H1 (cell line): Measurements from ENCODE around the gene COL5A1. TPM values are rescaled to one million over a fixed set of nuclear protein-coding genes. Genes with fewer than 3 reads are reported as not detected.

Experiments used
- CTCF ChIA-PET: fragments of 300-600 bp; sonication (Branson Sonifier 250); formaldehyde crosslinking; loops from one replicate; lab custom pipeline; 2021; ENCODE audit not compliant: partially characterized antibody; lab: Charles Lee
- POLR2A ChIA-PET: fragments of 300-600 bp; sonication (Branson Sonifier 250); formaldehyde crosslinking; loops from one replicate; lab custom pipeline; 2021; ENCODE audit warnings: inconsistent platforms; ENCODE audit not compliant: partially characterized antibody; lab: Charles Lee
- DNase-seq, 2 experiments: peaks; one replicate each; pipeline versions ENCODE4 v3.0.0 to v3.0.0-alpha.2; 2010 to 2022; ENCODE audit warnings: low spot score in 2 of 2, low read depth in 1 of 2, mixed read lengths in 1 of 2
- FAIRE-seq: peaks from 2 replicates; lab custom pipeline; 2011; peaks lifted over from hg19 to GRCh38; lab: Jason Lieb, UNC
- H2AFZ ChIP-seq: 2 replicates; pipeline ENCODE4 v1.8.1; 2012; ENCODE audit warnings: low read length, inconsistent platforms
- H2AK5ac ChIP-seq: 2 replicates; pipeline ENCODE4 v1.6.1; 2013; ENCODE audit warnings: low read depth, low read length
- H2BK120ac ChIP-seq: replicated peaks from 2 replicates; pipeline ENCODE3; 2013; ENCODE audit warnings: low read depth, low read length, inconsistent platforms
- H2BK12ac ChIP-seq: 2 replicates; pipeline ENCODE4 v1.6.1; 2013; ENCODE audit warnings: low read depth, low read length
- H2BK15ac ChIP-seq: 2 replicates; pipeline ENCODE4 v1.6.1; 2013; ENCODE audit warnings: low read length
- H2BK20ac ChIP-seq: 2 replicates; pipeline ENCODE4 v1.6.1; 2013; ENCODE audit warnings: low read length
- H2BK5ac ChIP-seq: 2 replicates; pipeline ENCODE4 v1.6.1; 2013; ENCODE audit warnings: low read depth, low read length
- H3K14ac ChIP-seq: 2 replicates; pipeline ENCODE4 v1.6.1; 2013; ENCODE audit warnings: inconsistent platforms; ENCODE audit not compliant: insufficient read length
- H3K18ac ChIP-seq: 2 replicates; pipeline ENCODE4 v1.6.1; 2013; ENCODE audit warnings: low read length; ENCODE audit errors: extremely low read depth
- H3K23ac ChIP-seq: 2 replicates; pipeline ENCODE4 v1.6.1; 2013; ENCODE audit warnings: inconsistent platforms; ENCODE audit not compliant: insufficient read length
- H3K23me2 ChIP-seq: 2 replicates; pipeline ENCODE4 v1.6.1; 2013; ENCODE audit warnings: low read depth, low read length
- H3K27ac ChIP-seq: 2 replicates; pipeline ENCODE4 v1.6.1; 2011; ENCODE audit warnings: low read depth, low read length, inconsistent platforms
- H3K27me3 ChIP-seq, 4 experiments: replicated peaks in 1 of 4; 1 replicate in 1 of 4; 2 replicates in 3 of 4; pipeline versions ENCODE4 v1.6.1 to v1.8.1; 2011 to 2013; ENCODE audit warnings: low read length in 3 of 4, mild to moderate bottlenecking in 3 of 4, inconsistent platforms in 2 of 4, mixed read lengths in 2 of 4, moderate library complexity in 1 of 4; ENCODE audit not compliant: control insufficient read depth in 3 of 4, insufficient read depth in 3 of 4; ENCODE audit errors: extremely low read depth in 1 of 4
- H3K36me3 ChIP-seq, 4 experiments: 2 replicates each; pipeline versions ENCODE4 v1.6.1 to v1.8.1; 2011 to 2013; ENCODE audit warnings: mild to moderate bottlenecking in 4 of 4, low read length in 3 of 4, moderate library complexity in 2 of 4, control low read depth in 1 of 4, inconsistent platforms in 1 of 4; ENCODE audit not compliant: insufficient read depth in 4 of 4, control insufficient read depth in 2 of 4
- H3K4ac ChIP-seq: replicated peaks from 2 replicates; pipeline ENCODE3; 2013; ENCODE audit warnings: low read length, low read depth, mixed read lengths, inconsistent platforms; ENCODE audit not compliant: insufficient read length
- H3K4me1 ChIP-seq, 4 experiments: replicated peaks in 1 of 4; 1 replicate in 1 of 4; 2 replicates in 3 of 4; pipeline versions ENCODE4 v1.6.1 to v1.8.1; 2011 to 2013; ENCODE audit warnings: low read length in 3 of 4, inconsistent platforms in 2 of 4, mixed read lengths in 1 of 4; ENCODE audit not compliant: insufficient read depth in 4 of 4, control insufficient read depth in 3 of 4
- H3K4me2 ChIP-seq, 2 experiments: 2 replicates each; pipeline versions ENCODE4 v1.6.1 to v1.8.1; 2011 to 2013; ENCODE audit warnings: low read depth in 2 of 2, low read length in 2 of 2, control low read depth in 1 of 2, inconsistent platforms in 1 of 2, mild to moderate bottlenecking in 1 of 2; ENCODE audit not compliant: insufficient read depth in 1 of 2
- H3K4me3 ChIP-seq, 4 experiments: fragments of 200-600, 300-600 bp in 1 of 4; sonication (generic), shearing (Covaris generic), sonication (Bioruptor Twin) in 1 of 4; 2 replicates each; pipeline versions ENCODE4 v1.5.1 to v1.8.1; 2011 to 2016; ENCODE audit warnings: low read length in 4 of 4, low read depth in 3 of 4, control low read depth in 2 of 4, inconsistent platforms in 2 of 4, mild to moderate bottlenecking in 2 of 4, mixed read lengths in 1 of 4, moderate library complexity in 1 of 4; ENCODE audit not compliant: insufficient read depth in 2 of 4; ENCODE audit errors: extremely low read depth in 1 of 4
- H3K56ac ChIP-seq: replicated peaks from 2 replicates; pipeline ENCODE3; 2013; ENCODE audit warnings: low read depth, mild to moderate bottlenecking, mixed read lengths, low read length, inconsistent platforms; ENCODE audit not compliant: insufficient read length
- H3K79me1 ChIP-seq: 2 replicates; pipeline ENCODE4 v1.6.1; 2013; ENCODE audit warnings: low read depth, low read length, control low read depth
- H3K79me2 ChIP-seq, 2 experiments: 2 replicates each; pipeline versions ENCODE4 v1.6.1 to v1.8.1; 2012 to 2013; ENCODE audit warnings: low read length in 2 of 2, mild to moderate bottlenecking in 2 of 2, inconsistent platforms in 1 of 2; ENCODE audit not compliant: insufficient read depth in 2 of 2, control insufficient read depth in 1 of 2
- H3K9ac ChIP-seq, 4 experiments: replicated peaks in 1 of 4; 1 replicate in 1 of 4; 2 replicates in 3 of 4; pipeline versions ENCODE4 v1.6.1 to v1.8.1; 2011 to 2013; ENCODE audit warnings: low read depth in 3 of 4, low read length in 3 of 4, control low read depth in 2 of 4, mild to moderate bottlenecking in 2 of 4, moderate library complexity in 2 of 4, inconsistent platforms in 1 of 4; ENCODE audit errors: extremely low read depth in 1 of 4
- H3K9me3 ChIP-seq, 2 experiments: 2 replicates each; pipeline versions ENCODE4 v1.6.1 to v1.8.1; 2012 to 2013; ENCODE audit warnings: mild to moderate bottlenecking in 2 of 2, moderate library complexity in 2 of 2, control low read depth in 1 of 2, inconsistent platforms in 1 of 2, low read depth in 1 of 2, low read length in 1 of 2, mixed read lengths in 1 of 2; ENCODE audit not compliant: insufficient read depth in 2 of 2
- H4K20me1 ChIP-seq, 2 experiments: replicated peaks in 1 of 2; 2 replicates each; pipeline versions ENCODE3 to v1.8.1; 2011 to 2013; ENCODE audit warnings: inconsistent platforms in 2 of 2, low read length in 2 of 2, mild to moderate bottlenecking in 1 of 2; ENCODE audit not compliant: insufficient read depth in 2 of 2, control insufficient read depth in 1 of 2
- H4K5ac ChIP-seq: 2 replicates; pipeline ENCODE4 v1.6.1; 2013; ENCODE audit warnings: low read length, low read depth, mixed read lengths, inconsistent platforms; ENCODE audit not compliant: insufficient read length
- H4K8ac ChIP-seq: 2 replicates; pipeline ENCODE4 v1.8.0; 2013; ENCODE audit warnings: mild to moderate bottlenecking, moderate library complexity, low read length, inconsistent platforms; ENCODE audit not compliant: insufficient read depth; ENCODE audit errors: extremely low read depth
- H4K91ac ChIP-seq: replicated peaks from 2 replicates; pipeline ENCODE3; 2013; ENCODE audit warnings: low read length, mixed read lengths, inconsistent platforms; ENCODE audit not compliant: insufficient read length
- CHD1 ChIP-seq: IDR thresholded peaks from 2 replicates; pipeline ENCODE4 v1.6.1; 2012; ENCODE audit warnings: low read depth, low read length, improper control_type of control experiment
- KDM5A ChIP-seq: fragments of 200-600 bp; IDR thresholded peaks from 2 replicates; pipeline ENCODE4 v1.7.1; 2012; ENCODE audit warnings: mild to moderate bottlenecking, low read length, inconsistent platforms, mixed read lengths
- POU5F1 ChIP-seq: IDR thresholded peaks from 2 replicates; pipeline ENCODE4 v1.6.1; 2011; ENCODE audit warnings: low read depth, mild to moderate bottlenecking, low read length, moderate library complexity
- SIRT6 ChIP-seq: IDR thresholded peaks from one replicate; pipeline ENCODE4 v1.7.1; 2012; ENCODE audit warnings: low read length, inconsistent platforms
- SP4 ChIP-seq: IDR thresholded peaks from 2 replicates; pipeline ENCODE4 v1.6.1; 2012; ENCODE audit warnings: low read length, inconsistent platforms
- SRF ChIP-seq: IDR thresholded peaks from 2 replicates; pipeline ENCODE4 v1.6.1; 2011; ENCODE audit warnings: mild to moderate bottlenecking, low read depth, low read length, moderate library complexity
- USF2 ChIP-seq: IDR thresholded peaks from 2 replicates; pipeline ENCODE4 v1.6.1; 2011; ENCODE audit warnings: low read length, improper control_type of control experiment
- WGBS, 2 experiments: shearing (Covaris generic) in 1 of 2; methylation state at CpG; one replicate each; pipeline versions ENCODE4 v1.1.6 to v1.1.7; 2013 to 2015; ENCODE audit warnings: low lambda C conversion rate in 2 of 2, mixed read lengths in 2 of 2, inconsistent platforms in 1 of 2, low coverage in 1 of 2, missing lambda C conversion rate in 1 of 2; ENCODE audit not compliant: insufficient replicate concordance in 2 of 2, insufficient coverage in 1 of 2, insufficient read length in 1 of 2; ENCODE audit errors: extremely low coverage in 1 of 2, missing lambda C conversion rate in 1 of 2; 5-methylcytosine and 5-hydroxymethylcytosine counted together
- polyA plus RNA-seq, 7 experiments: library from polyadenylated mRNA; depleted of rRNA in 3 of 7; stranded (reverse) in 5 of 7; unstranded in 2 of 7; fragments of >200 nt in 5 of 7; fragments of 200-250 nt in 2 of 7; gene quantifications; 1 replicate in 5 of 7; 2 replicates in 1 of 7; 4 replicates in 1 of 7; pipeline versions ENCODE4 v1.2.1 to v1.2.3, GENCODE V29; 2011 to 2013; ENCODE audit warnings: missing spikeins in 2 of 7, mixed read lengths in 2 of 7
- total RNA-seq: library from RNA; stranded (reverse); fragmentation: NEBNext Ultra II Directional; extraction: Animal tissue kit (Norgen Biotek cat#: 25700); gene quantifications from 2 replicates; pipeline ENCODE4 v1.2.1, GENCODE V29; 2021

COL5A1 gene
- total and polyA plus RNA-seq, 2 of the 8 experiments (the other 6 are each of a cell fraction or from before 2014, with no cell fraction given), result 3.8 to 12.0 TPM

GRCh38 chr9:134720796-134721195 lies 79.2 kb downstream of the COL5A1 start:
- Histone ChIP-seq H3K14ac (no peak overlapping the region), H3K27me3 (no peaks in the 10 kb centered on the region), H2BK20ac (no peak overlapping the region), H3K9ac (no peak overlapping the region), H3K23me2 (peaks cover 1% of the 10 kb centered on the region; the same call in 1 of the 2 replicates), H3K4me2 (no peak overlapping the region), H3K4me1 (no peaks in the 10 kb centered on the region; a peak in 1 of 7 replicates), H2BK5ac (no peak overlapping the region), H2AK5ac (no peak overlapping the region), H3K9me3 (no peaks in the 10 kb centered on the region), H2BK12ac (no peak overlapping the region), H3K79me2 (no peaks in the 10 kb centered on the region), H4K8ac (no peak overlapping the region), H3K27ac (no peak overlapping the region), H2AFZ (no peak overlapping the region), H3K4ac (no peak overlapping the region), H3K79me1 (no peaks in the 10 kb centered on the region), H4K91ac (no peak overlapping the region), H3K23ac (no peak overlapping the region), H2BK15ac (no peak overlapping the region), H3K18ac (no peak overlapping the region), H4K5ac (no peak overlapping the region), H3K36me3 (no peaks in the 10 kb centered on the region), H3K4me3 (no peak overlapping the region), H4K20me1 (no peaks in the 10 kb centered on the region), H3K56ac (no peak overlapping the region), H2BK120ac (no peak overlapping the region)
- WGBS, 2 experiments, result 96% methylated on average over 9 of the region's 9 CpGs; no CpG with 5 or more reads in 1 of the 2 experiments
- DNase-seq (no peak), FAIRE-seq (no peak)
- CTCF ChIA-PET, result interaction anchor here (1.4 kb wide), 1 partner anchor 61 kb away, joined by 4 read pairs; no protein-coding TSS in a partner anchor
- POLR2A ChIA-PET, result no interaction called here
- TF ChIP-seq SIRT6, result no peak
- no peak for TF ChIP-seq SRF
- no peak for TF ChIP-seq POU5F1
- no peak for TF ChIP-seq USF2
- no peak for TF ChIP-seq KDM5A
- no peak for TF ChIP-seq SP4
- no peak for TF ChIP-seq CHD1
